Measurements from ENCODE around the gene RHBDD2.
"Not testable (repeated sequence)": the region's sequence is repeated elsewhere in the genome, so short reads cannot be mapped to it uniquely, and the experiment has no call there.

RHBDD2 gene

DNA sequence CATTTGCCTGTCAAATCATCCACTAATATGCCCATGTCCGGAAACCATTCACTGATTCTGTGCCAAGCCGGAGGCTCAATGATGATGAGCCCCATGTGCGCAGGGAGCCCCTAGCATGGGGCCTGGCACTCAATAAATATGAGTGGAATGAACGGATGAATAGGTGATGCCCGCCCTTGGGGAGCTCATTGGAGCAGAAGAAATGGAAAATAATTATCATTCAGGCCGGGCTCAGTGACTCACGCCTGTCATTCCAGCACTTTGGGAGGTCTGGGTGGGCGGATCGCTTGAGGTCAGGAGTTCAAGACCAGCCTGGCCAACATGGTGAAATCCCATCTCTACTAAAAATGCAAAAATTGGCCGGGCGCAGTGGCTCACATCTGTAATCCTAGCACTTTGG lies 11.0 kb downstream of the RHBDD2 start:
- no peak for DNase-seq

DNA sequence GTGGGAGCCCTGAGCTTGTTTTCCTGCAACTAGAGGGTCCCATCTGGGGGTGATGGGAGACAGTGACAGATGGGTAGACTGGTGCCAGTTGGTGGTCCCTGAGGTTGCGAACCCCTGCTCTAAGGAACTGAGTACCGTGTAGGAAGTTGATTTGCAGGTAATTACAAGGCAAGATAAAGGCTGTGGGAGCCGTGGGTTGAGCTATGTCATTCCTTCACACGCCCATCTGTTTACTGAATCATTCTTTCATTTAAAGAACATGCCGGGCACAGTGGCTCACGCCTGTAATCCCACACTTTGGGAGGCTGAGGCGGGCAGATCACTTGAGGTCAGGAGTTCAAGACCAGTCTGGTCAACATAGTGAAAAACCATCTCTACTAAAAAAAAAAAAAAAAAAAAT lies 12.4 kb downstream of the RHBDD2 start:
- DNase-seq = not testable (repeated sequence)

DNA sequence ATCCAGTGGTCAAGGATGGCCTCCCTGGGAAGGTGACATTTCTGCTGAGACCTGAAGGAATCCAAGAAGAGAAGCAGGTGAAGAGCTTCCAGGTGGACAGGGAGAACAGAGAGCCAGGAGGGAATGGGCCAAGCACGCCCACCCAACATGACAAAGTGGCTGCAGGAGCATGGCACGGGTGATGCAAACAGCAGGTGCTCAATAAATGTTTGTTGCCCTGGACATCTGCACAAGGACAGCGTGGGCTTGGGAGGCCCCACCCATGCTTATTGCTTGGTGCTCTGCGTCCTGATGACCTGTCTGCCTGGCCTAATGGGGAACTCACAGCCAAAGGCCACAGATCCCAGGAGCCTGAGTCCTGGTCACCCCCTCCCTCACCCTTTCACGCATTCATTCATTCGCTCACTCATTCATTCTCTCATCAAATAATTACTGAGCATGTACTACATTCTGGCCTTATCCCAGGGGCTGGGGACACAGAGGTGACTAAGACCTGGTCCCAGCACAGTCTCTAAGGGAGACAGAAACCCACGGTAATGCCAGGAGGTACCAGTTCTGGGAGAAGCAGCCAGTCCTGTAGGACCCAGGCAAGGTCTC lies 13.1 kb downstream of the RHBDD2 start:
- no peak for DNase-seq

DNA sequence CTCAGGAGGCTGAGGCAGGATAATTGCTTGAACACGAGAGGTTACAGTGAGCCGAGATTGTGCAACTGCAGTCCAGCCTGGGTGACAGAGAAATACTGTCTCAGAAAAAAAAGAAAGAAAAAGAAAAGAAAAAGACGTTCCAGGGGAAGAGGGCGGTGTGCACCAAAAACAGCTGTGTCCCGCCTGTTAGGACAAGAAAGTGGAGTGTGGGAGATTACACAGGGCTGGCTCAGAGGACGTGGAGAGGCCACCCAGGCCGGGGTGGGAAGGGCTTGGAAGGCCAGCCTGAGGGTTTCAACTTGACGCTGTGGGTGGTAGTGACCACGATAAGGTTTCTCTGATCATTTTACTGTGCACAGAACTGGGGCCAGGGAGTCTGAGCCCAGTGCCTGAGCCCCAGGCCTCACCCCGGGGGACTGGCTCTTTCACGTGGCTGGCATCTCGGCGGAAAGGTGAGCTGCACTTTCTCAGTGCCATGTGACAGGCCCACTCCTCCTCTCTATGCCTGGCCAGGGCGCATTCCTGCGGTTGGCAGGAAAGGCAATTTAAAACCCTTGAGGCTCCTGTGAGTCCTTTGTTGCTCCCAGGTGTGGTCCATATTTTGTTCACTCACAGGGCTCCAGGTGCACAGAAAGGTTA lies 13.9 kb downstream of the RHBDD2 start:
- peak; percentile 62 for DNase-seq

DNA sequence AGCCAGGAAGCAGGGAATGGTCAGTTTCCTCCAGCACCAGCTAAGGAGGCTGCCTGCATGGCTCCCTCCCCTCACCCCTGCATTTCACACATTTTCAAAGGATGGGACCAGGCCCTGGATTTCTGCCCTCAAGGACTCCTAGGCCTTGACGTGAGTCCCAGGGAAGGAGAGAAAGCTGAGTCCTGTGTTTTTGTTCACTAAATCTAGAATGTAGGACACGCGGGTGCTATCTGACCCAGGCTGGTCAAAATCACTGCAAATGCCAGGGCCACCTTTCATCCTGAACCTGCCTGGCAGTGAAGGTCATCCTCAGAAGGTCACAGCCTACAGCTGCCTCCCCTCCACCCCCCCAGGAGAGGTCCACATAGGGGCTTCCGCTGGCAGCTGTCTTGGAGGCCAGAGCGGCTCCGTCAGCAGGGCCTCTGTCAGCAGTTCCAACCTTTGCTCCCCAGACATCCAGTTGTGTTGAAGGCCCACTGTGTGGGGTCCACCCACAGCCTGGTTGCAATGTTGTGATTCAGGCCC lies 18.0 kb downstream of the RHBDD2 start:
- DNase-seq = no peak

DNA sequence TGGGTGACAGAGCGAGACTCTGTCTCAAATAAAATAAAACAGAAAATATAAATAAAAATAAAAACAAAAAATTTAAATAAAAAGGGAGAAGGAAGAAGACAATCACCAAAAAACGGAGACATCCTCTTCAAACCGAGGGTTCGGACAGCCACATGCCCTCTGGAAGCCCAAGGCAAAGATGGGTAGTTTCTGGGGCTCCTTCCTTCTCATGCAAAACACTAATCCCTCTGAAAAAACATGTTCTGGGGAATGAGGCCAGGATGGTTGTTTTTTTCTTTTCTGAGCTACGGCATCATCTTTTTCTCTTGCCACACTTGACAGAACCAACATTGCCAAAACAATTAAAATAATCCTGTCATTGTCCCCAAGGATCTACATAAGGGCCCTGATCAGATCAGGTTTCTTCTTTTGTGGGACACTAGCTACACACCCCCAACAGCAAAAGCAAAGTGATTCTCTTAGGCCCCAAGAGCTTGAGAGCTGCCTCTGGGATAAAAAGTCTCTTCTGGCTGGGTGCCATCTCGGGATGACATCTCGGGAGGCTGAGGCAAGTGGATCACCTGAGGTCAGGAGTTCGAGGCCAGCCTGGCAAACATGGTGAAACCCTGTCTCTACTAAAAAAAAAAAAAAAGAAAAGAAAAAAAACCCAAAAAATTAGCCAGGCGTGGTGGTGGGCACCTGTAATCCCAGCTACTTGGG lies 21.9 kb downstream of the RHBDD2 start:
- DNase-seq = peak; percentile 58

DNA sequence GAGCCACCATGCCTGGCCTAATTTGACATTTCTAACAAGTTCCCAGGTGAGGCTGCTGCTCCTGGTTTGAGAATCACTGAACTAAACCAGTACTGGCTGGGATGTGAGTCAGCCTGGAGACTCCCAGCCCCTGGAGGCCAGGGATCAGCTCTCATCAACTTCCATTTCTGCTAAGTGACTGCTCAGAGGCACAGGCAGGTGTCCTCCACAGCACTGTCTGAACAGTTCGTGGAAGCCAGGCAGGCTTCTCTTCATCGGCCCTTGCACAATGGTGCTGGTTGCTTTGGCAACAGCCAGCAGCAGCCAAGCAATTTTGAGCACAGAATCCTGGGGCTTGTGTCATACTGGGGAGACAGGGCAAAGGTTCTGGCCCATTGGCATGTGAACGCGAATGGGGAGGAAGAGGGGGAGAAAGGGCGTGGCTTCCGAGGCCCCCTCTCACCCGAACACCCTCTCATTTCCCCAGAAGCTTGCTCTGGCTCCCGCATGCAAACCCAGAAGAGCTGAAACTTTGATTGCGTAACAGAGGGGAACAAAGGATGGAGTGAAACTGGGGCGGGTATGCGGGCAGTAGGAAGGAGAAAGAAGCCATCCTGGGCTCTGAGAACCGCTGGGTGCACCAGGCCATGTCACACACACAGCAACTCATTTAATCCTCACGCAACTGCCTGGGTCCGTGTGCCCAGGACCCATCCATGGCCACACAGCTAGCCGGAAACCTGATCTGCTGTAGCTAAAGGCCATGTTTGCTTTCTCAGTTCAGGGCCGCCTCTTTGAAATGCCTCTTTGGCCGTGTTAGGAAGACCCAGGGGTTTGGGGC lies 27.2 kb downstream of the RHBDD2 start:
- DNase-seq = peak; percentile 99

DNA sequence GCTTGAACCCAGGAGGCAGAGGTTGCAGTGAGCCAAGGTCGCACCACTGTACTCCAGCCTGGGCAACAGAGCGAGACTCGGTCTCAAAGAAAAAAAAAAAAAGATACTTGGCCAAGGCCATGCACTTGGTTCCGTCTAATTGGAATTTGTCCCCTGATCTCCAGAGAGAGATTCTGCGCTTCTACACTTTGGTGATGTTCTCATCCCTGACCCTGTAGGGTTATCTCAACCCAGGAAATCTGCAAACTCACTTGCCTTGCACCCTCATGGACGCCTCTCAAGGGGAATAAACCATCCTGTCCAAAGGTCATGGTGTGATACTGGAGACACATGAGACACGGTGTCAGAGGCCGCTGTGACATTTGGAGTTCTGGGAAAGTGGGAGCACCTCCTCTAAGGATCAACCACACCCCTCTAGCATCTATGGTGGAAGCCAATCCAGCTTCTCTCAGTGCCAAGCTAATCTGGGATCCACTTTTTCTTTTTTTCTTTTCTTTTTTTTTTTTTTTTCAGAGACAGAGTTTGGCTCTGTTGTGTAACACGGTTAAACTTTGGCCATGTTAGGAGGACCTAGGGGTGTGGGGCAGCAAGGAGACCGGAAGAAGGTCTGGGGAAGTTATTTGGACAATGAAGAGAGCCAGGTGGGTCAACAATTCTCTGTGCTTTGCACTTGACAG lies 28.3 kb downstream of the RHBDD2 start:
- DNase-seq = peak; percentile 85

DNA sequence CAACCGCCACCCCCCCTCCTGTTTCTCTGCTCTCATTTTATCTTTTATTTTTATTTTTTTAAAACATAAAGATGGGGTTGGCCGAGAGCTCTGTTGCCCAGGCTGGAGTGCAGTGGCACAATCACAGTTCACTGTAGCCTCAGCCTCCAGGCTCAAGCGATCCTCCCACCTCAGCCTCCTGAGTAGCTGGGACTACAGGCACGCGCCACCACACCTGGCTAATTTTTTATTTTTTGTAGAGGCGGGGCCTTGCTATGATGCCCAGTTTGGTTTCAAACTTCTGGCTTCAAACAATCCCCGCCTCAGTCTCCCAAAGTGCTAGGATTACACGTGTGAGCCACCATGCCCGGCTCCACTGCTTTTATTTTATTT lies 28.8 kb downstream of the RHBDD2 start:
- not testable (repeated sequence) for DNase-seq

DNA sequence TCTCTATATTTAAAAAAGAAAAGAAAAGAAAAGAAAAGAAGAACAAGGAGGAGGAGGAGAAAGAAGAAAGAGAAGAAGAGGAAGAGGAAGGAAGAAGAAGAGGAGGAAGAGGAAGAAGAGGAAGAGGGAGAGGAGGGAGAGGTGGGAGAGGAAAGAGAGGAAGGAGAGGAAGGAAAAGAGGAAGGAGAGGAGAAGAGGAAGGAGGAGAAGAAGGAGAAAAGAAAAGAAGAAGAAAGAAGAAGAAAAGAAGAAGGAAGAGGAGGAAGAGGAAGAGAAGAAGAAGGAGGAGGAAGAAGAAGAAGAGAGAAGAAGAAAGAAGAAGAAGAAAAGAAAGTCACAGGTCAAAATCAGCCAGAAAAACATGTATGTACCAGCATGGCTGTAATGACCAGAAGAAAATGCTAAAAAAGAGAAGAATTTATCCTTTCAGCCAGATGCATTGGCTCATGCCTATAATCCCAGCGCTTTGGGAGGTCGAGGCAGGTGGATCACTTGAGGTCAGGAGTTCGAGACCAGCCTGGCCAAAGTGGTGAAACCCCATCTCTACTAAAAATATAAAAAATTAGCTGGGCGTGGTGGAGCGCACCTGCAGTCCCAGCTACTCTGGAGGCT lies 30.8 kb downstream of the RHBDD2 start:
- DNase-seq = no peak

DNA sequence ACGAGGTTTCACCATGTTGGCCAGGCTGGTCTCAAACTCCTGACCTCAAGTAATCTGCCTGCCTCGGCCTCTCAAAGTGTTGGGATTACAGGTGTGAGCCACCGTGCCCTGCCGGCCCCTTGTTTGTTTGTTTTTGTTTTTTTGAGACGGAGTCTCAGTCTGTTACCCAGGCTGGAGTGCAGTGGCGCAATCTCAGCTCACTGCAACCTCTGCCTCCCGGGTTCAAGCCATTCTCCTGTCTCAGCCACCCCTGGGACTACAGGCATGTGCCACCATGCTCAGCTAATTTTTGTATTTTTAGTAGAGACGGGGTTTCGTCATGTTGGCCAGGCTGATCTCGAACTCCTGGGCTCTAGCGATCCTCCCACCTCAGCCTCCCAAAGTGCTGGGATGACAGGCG lies 32.4 kb downstream of the RHBDD2 start:
- not testable (repeated sequence) for DNase-seq

DNA sequence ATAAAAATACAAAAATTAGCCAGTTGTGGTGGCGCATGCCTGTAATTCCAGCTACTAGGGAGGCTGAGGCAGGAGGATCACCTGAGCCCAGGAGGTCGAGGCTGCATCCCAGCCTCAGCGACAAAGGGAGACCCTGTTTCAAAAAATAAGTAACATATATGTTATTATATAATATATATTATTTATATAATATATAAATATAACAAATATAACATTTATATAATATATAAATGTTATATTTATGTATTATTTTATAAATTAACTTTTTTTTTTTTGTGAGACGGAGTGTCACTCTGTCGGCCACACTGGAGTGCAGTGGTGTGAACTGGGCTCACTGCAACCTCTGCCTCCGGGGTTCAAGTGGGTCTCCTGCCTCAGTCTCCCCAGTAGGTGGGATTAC lies 34.6 kb downstream of the RHBDD2 start:
- DNase-seq = no peak

DNA sequence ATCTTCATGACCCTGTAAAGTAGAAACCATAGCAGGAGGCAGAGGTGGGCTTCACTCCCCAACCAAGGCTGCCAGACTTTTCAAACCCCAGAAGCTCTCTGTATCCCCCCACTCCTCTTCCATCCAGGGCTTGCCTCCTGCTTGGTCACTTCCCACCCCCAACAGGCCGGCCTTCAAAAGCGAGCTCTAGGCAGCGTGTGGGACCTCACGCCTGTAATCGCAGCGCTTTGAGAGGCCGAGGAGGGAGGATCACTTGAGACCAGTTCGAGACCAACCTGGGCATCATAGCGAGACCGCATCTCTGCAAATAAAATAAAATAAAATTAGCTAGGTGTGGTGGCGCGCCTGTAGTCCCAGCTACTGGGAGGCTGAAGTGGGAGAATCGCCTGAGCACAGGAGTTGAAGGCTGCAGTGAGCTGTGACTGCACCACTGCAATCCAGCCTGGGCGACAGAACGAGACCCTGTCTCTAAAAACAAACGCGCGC lies 35.4 kb downstream of the RHBDD2 start:
- DNase-seq = no peak

DNA sequence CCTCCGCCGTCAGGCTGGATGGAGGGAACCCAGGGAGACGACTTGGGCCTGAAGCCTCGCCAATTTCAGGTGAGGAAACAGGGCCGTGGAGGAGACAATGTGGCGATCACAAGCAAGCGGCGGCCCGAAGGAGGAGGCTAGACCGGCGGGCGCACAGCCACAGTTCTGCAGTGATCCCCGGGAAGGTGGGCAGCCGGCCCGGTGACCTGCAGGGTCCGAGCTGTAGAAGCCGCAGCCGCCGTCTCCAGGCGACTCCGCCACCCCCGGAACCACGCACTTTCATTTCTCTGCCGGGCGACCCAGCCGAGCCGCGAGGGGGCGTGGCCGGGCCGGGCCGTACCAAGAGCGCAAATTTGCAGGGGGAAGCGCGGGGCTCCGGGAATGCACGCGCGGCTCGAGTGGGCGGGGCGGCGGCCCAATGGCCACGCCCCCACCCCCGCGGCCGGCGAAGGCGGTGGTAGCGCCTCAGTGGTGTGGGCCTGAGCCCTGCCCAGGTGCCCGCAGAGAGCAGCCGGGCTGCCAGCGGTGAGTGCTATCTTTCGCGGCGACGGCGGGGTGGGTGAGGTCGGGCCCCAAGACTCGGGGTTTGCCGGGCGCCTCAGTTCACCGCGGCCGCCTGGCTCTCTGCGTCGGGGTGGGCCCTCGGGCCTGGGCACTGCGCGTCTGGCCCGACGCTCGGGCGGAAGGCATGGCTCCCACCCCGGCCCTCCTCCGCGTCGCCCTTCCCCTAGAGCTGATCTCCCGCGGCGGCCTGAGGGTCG lies 36.0 kb downstream of the RHBDD2 start, which contains the start of gene POR:
TSS of gene POR (plus strand) at position 501 of the 761 bp plus-strand sequence. CDS start 38,847 bp downstream, outside the sequence.
- peak; percentile 98 for DNase-seq

DNA sequence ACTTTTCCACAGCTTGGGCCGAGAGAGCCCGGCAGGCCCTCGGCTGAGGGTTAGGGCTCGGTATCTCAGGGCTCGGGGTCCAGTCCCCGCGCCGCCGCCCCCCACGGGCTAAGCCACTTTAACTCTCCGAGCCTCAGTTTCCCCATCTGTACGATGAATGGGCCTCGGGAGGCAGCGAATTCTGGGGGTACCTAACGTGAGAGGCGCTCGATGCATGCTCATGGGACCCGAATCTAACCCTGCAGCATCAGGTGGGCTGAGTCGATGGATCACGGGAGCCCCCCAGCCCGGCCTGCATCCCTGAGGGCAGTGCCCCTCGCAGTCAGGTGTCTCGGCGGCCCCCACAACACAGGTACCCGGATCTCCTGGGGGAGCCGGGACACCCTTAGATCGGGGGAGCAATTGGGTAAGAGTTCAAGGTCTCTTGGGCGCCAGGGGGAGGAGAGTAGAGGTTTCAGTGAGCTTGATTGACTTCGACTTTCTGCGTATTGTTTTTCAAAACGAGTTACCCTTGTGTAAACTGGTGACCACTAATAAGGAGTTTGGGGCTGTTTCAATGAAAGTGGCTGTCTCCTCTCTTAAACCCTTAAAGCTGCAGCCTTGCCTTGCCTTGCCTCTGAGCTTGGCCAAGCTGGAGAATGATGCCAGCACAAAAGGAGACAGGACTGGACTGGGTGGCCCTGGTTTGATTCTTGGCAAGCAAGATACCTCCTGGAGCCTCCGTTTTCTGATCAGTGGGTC lies 36.8 kb downstream of the RHBDD2 start:
- peak; percentile 66 for DNase-seq

DNA sequence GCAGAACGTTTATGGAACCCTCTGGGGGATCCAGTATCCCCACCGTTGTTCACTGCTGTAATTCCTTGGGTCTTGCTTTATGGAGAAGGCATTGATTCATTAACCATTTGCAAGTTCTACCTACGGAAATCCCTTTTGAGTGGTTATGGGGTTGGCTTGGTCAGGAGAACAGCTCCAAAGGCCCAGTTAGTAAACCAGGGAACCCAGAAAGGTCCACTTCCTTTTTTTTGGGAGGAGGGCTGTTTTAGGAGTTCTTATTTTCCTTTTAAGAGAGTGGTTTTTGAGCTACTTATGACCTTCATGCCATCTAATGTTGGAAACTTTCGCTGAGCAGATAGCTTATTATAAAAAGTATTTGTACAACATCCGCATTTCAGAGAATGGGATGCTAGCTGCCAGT lies 37.4 kb downstream of the RHBDD2 start:
- DNase-seq = no peak

DNA sequence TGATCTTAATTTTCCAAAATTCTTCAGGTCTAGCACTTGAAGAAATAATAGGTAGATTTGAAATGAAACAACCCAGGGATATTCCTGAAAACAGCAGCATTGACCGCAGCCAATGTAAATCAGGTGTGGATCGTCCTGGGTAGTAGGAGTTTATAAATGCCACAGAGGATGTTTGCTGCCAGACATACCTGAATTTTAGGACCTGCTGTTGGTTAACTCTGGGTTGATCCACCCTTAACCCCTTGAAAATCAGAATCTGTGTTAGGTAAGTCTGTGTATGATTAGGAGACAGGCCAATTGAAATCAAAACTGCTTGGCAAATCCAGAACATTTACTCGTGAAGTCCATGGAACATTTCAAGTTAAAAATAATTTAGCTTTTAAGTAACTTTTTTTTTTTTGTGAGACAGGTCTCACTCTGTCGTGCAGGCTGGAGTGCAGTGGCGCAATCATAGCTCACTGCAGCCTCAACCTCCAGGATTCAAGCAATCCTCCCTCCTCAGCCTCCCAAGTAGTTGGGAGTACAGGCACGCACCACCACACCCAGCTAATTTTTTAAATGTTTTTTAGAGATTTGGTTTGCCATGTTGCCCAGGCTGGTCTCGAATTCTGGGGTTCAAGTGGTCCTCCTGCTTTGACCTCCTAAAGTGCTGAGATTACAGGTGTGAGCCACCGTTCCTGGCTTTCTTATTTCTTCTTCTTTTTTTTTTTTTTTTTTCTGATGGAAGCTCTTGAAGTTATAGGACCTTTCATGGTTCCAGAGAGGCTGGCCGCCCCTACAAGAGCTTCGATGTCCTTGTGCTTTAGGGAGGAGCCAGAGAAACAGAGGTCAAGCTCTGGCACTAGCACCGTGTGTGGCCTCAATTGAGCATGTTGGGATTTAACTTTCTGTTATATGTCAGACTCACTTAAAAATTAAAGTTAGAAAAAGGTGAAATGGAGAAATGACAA lies 38.1 kb downstream of the RHBDD2 start:
- DNase-seq = no peak

DNA sequence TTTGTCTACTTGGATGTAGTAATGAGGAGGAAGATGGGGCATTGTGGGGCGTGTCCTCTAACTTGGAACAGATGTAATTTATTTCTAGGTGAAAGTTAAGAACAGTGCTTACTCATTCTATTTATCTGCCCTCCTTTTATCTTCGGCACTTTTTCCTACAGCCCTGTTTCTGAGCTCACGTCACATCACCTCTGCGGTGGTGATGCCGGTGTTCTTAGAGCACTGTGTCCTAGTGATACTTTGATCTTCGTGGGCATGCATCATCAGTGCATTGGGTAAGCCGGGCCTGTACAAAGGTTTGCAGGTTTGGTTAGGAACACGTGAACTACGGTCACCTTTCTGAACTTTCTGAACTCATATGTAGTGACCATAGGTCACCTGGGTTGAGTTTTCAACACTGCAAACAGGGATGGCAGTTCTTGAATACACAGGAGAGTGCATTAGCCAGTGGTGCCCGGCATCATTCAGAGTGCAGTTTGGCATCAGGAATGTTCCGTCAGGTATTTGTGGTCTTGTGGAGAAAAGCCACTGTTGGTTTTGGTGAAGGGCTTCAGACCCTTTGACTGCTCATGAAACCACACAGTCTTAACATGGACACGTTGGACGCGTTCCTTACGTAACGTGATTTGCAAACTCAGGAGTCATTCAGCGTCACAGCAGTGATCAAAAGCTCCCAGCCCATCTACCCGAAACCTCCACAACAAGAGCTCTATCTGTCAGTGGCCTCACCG lies 41.8 kb downstream of the RHBDD2 start:
- DNase-seq = no peak

All from DMS53 (cell line).